ENCODE results near the gene PPP6R3. TPM values are rescaled to one million over a fixed set of nuclear protein-coding genes. Genes with fewer than 3 reads are reported as not detected.

PPP6R3 gene
- total and polyA plus RNA-seq, 2 of the 8 experiments (the other 6 are each of a cell fraction or from before 2014, with no cell fraction given), result 44.6 to 150 TPM

DNA sequence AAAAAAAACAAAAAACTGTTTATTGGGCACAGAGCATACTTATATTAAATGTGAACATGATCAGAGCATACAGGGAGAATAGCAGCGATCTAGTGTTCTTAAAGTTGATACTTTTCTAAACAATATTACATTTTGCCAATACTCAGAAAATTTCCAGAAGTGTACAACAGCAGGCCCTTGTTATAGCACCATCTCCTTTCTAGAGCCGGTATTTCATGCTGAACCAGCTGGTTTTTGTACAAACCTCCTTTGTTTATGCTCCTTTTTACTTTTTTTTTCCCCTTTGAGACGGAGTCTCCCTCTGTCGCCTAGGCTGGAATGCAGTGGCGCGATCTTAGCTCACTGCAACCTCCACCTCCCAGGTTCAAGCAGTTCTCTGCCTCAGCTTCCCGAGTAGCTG is 90.7 kb downstream of the PPP6R3 start:
- Histone ChIP-seq H3K27ac (ENCODE audit: low read depth, low read length) (no peak overlapping the region), H4K91ac (replicated peaks; ENCODE audit: insufficient read length, low read length) (no peak overlapping the region), H2BK5ac (ENCODE audit: low read depth, low read length) (no peak overlapping the region), H3K14ac (ENCODE audit: insufficient read length) (no peak overlapping the region), H3K79me1 (ENCODE audit: low read depth, low read length) (peaks cover 5% of the 10 kb centered on the region), H3K23ac (ENCODE audit: insufficient read length) (no peak overlapping the region), H3K4ac (replicated peaks; ENCODE audit: insufficient read length, low read depth, low read length) (no peak overlapping the region), H2BK15ac (ENCODE audit: low read length) (no peak overlapping the region), H3K9ac (replicated peaks in 1 of 4; ENCODE audit: extremely low read depth in 1 of 4, low read depth in 3 of 4, low read length in 3 of 4) (no peak overlapping the region), H2AFZ (ENCODE audit: low read length) (no peak overlapping the region), H3K18ac (ENCODE audit: extremely low read depth, low read length) (no peak overlapping the region), H3K23me2 (ENCODE audit: low read depth, low read length) (no peaks in the 10 kb centered on the region), H3K36me3 (ENCODE audit: control insufficient read depth in 2 of 4, insufficient read depth in 4 of 4, low read length in 3 of 4) (peaks cover 7 to 62% (median 16%) of the 10 kb centered on the region in 4 experiments; a peak in 7 of 8 replicates), H4K20me1 (replicated peaks in 1 of 2; ENCODE audit: control insufficient read depth in 1 of 2, insufficient read depth in 2 of 2, low read length in 2 of 2) (peaks cover 0 to 10% of the 10 kb centered on the region in 2 experiments), H3K4me1 (replicated peaks in 1 of 4; ENCODE audit: control insufficient read depth in 3 of 4, insufficient read depth in 4 of 4, low read length in 3 of 4) (no peaks in the 10 kb centered on the region), H2BK120ac (replicated peaks; ENCODE audit: low read depth, low read length) (no peak overlapping the region), H3K4me3 (ENCODE audit: extremely low read depth in 1 of 4, insufficient read depth in 2 of 4, low read depth in 3 of 4, low read length in 4 of 4) (no peak overlapping the region), H3K4me2 (ENCODE audit: insufficient read depth in 1 of 2, low read depth in 2 of 2, low read length in 2 of 2) (no peak overlapping the region), H2BK12ac (ENCODE audit: low read depth, low read length) (no peak overlapping the region), H3K9me3 (ENCODE audit: insufficient read depth in 2 of 2, low read depth in 1 of 2, low read length in 1 of 2) (no peaks in the 10 kb centered on the region), H2BK20ac (ENCODE audit: low read length) (no peak overlapping the region), H3K79me2 (ENCODE audit: control insufficient read depth in 1 of 2, insufficient read depth in 2 of 2, low read length in 2 of 2) (peaks cover 0 to 58% of the 10 kb centered on the region in 2 experiments; a peak in 3 of 4 replicates), H4K8ac (ENCODE audit: extremely low read depth, insufficient read depth, low read length) (no peak overlapping the region), H2AK5ac (ENCODE audit: low read depth, low read length) (no peak overlapping the region), H3K56ac (replicated peaks; ENCODE audit: insufficient read length, low read depth, low read length) (no peak overlapping the region), H3K27me3 (replicated peaks in 1 of 4; ENCODE audit: control insufficient read depth in 3 of 4, extremely low read depth in 1 of 4, insufficient read depth in 3 of 4, low read length in 3 of 4) (no peaks in the 10 kb centered on the region), H4K5ac (ENCODE audit: insufficient read length, low read depth, low read length) (no peak overlapping the region)
- ChIA-PET POLR2A (ENCODE audit: partially characterized antibody) (interaction anchor here (1.2 to 1.4 kb wide), 2 partner anchors 9 to 10 kb away, joined by 3 to 4 read pairs; no protein-coding TSS in a partner anchor), CTCF (ENCODE audit: partially characterized antibody) (interaction anchor here (0.6 kb wide), 2 partner anchors 40 to 144 kb away, joined by 3 read pairs; no protein-coding TSS in a partner anchor)
- FAIRE-seq (no peak), DNase-seq (ENCODE audit: low read depth in 1 of 2, low spot score in 2 of 2) (no peak)
- WGBS, 2 experiments (ENCODE audit: extremely low coverage in 1 of 2, insufficient coverage in 1 of 2, insufficient read length in 1 of 2, insufficient replicate concordance in 2 of 2, low coverage in 1 of 2, low lambda C conversion rate in 2 of 2, missing lambda C conversion rate in 1 of 2), result 89% methylated on average over 7 of the region's 7 CpGs; no CpG with 5 or more reads in 1 of the 2 experiments
- no peak for TF ChIP-seq KDM5A (IDR thresholded peaks at IDR 0.05; ENCODE audit: low read length)
- no peak for TF ChIP-seq RAD21 (IDR thresholded peaks at IDR 0.05 in 1 of 2, conservative IDR thresholded peaks at IDR 0.05 in 1 of 2; ENCODE audit: low read depth in 2 of 2, low read length in 2 of 2)
- no peak for TF ChIP-seq SP2 (IDR thresholded peaks at IDR 0.05; ENCODE audit: low read length)
- no peak for TF ChIP-seq NRF1 (IDR thresholded peaks at IDR 0.05; ENCODE audit: low read depth, low read length)
- no peak for TF ChIP-seq HDAC6 (IDR thresholded peaks at IDR 0.05; ENCODE audit: low read depth, low read length)
- TF ChIP-seq ASH2L (IDR thresholded peaks at IDR 0.05; ENCODE audit: low read length), result no peak
- no peak for TF ChIP-seq CHD1 (IDR thresholded peaks at IDR 0.05; ENCODE audit: low read depth, low read length)
- no peak for TF ChIP-seq POU5F1 (IDR thresholded peaks at IDR 0.05; ENCODE audit: low read depth, low read length)
- no peak for TF ChIP-seq TAF7 (optimal IDR thresholded peaks at IDR 0.05; ENCODE audit: borderline replicate concordance, low read depth, low read length)
- TF ChIP-seq JUND (IDR thresholded peaks at IDR 0.05; ENCODE audit: low read length), result no peak
- no peak for TF ChIP-seq RFX5 (IDR thresholded peaks at IDR 0.05; ENCODE audit: borderline replicate concordance, low read depth, low read length)
- TF ChIP-seq CTBP2 (IDR thresholded peaks at IDR 0.05; ENCODE audit: borderline replicate concordance, insufficient read depth, insufficient read length, low read length), result no peak
- TF ChIP-seq ZNF274 (IDR thresholded peaks at IDR 0.05; ENCODE audit: borderline replicate concordance, extremely low read depth, low read length), result no peak
- no peak for TF ChIP-seq BCL11A (IDR thresholded peaks at IDR 0.05; ENCODE audit: low read depth in 2 of 2, low read length in 2 of 2)
- no peak for TF ChIP-seq GABPA (IDR thresholded peaks at IDR 0.05; ENCODE audit: borderline replicate concordance, insufficient read depth, low read length)
